GM12878 (cell line): ENCODE results near the gene GFAP. TPM values are rescaled to one million over a fixed set of nuclear protein-coding genes. Genes with fewer than 3 reads are reported as not detected.
A peak's percentile ranks its signal among the peaks of the same experiment; 100 is the strongest.

ENCODE experiments used
- ATAC-seq: fragments of 200-7000 bp; cut with Tn5 transposase; 3 replicates; pipeline ENCODE4 v1.9.1; 2020; ENCODE audit warnings: mild to moderate bottlenecking, moderate library complexity
- BruUV-seq: library from RNA; stranded (reverse); fragments of 400-500 nt; replicated peaks from 2 replicates; lab custom pipeline; 2021; lab: Mats Ljungman, UMichigan
- CTCF ChIA-PET: fragments of 300-600 bp; sonication (Branson Sonifier 250); formaldehyde crosslinking; extraction: SDS; loops from one replicate; lab custom pipeline; 2021; ENCODE audit warnings: inconsistent platforms; lab: Yijun Ruan, JAX
- POLR2A ChIA-PET: fragments of 350-600 bp; formaldehyde crosslinking; extraction: SDS; loops from one replicate; lab custom pipeline; 2021; ENCODE audit warnings: inconsistent platforms; lab: Charles Lee
- RAD21 ChIA-PET: fragments of 300-600 bp; sonication (Branson Sonifier 250); formaldehyde crosslinking; loops from one replicate; lab custom pipeline; 2023; ENCODE audit warnings: antibody characterized with exemption; ENCODE audit not compliant: unreplicated experiment; lab: Charles Lee
- SMC1A ChIA-PET: fragments of 300-600 bp; sonication (Branson Sonifier 250); formaldehyde crosslinking; loops from one replicate; lab custom pipeline; 2023; ENCODE audit not compliant: unreplicated experiment, uncharacterized antibody; lab: Charles Lee
- DNase-seq: peaks from one replicate; pipeline ENCODE4 v3.0.0-alpha.2; 2011; ENCODE audit warnings: low read depth, low spot score
- FAIRE-seq: peaks from 3 replicates; lab custom pipeline; 2011; peaks lifted over from hg19 to GRCh38; lab: Jason Lieb, UNC
- H2AFZ ChIP-seq: 2 replicates; pipeline ENCODE4 v1.6.0; 2011; ENCODE audit warnings: low read depth, low read length, control low read depth; ENCODE audit not compliant: control insufficient read depth
- H3K27ac ChIP-seq: 2 replicates; pipeline ENCODE4 v1.5.1; 2011; ENCODE audit warnings: control low read depth; ENCODE audit not compliant: control insufficient read depth, insufficient read depth
- H3K27me3 ChIP-seq, 2 experiments: replicated peaks in 1 of 2; 2 replicates each; pipeline versions ENCODE4 v1.6.0 to v1.6.1; 2011; ENCODE audit warnings: low read length in 1 of 2; ENCODE audit not compliant: control insufficient read depth in 2 of 2, insufficient read depth in 2 of 2
- H3K36me3 ChIP-seq, 2 experiments: 2 replicates each; pipeline ENCODE4 v1.5.1; 2011; ENCODE audit warnings: low read length in 1 of 2; ENCODE audit not compliant: control insufficient read depth in 2 of 2, insufficient read depth in 2 of 2
- H3K4me1 ChIP-seq: 2 replicates; pipeline ENCODE4 v1.6.1; 2011; ENCODE audit warnings: mild to moderate bottlenecking, low read length, moderate library complexity, mixed read lengths; ENCODE audit not compliant: control insufficient read depth, insufficient read depth
- H3K4me2 ChIP-seq: 2 replicates; pipeline ENCODE4 v1.6.0; 2011; ENCODE audit warnings: control low read depth; ENCODE audit not compliant: control insufficient read depth, insufficient read depth
- H3K4me3 ChIP-seq: fragments of 200-600 bp; sonication (generic); 2 replicates; pipeline ENCODE4 v1.5.1; 2016
- H3K79me2 ChIP-seq: 2 replicates; pipeline ENCODE4 v1.6.0; 2011; ENCODE audit warnings: low read length; ENCODE audit not compliant: control insufficient read depth, insufficient read depth
- H3K9ac ChIP-seq: 2 replicates; pipeline ENCODE4 v1.8.0; 2011; ENCODE audit warnings: low read length, control low read depth, mixed read lengths; ENCODE audit not compliant: control insufficient read depth, insufficient read depth
- H3K9me3 ChIP-seq: replicated peaks from 3 replicates; pipeline ENCODE4 v1.5.1; 2011; ENCODE audit warnings: mild to moderate bottlenecking, low read length; ENCODE audit not compliant: control insufficient read depth, insufficient read depth
- H4K20me1 ChIP-seq: 2 replicates; pipeline ENCODE4 v1.6.0; 2011; ENCODE audit not compliant: control insufficient read depth, insufficient read depth
- BCL11A ChIP-seq: IDR thresholded peaks from 2 replicates; pipeline ENCODE4 v1.6.1; 2011; ENCODE audit warnings: low read depth, low read length
- CEBPB ChIP-seq, 2 experiments: fragments of 150-350 bp in 1 of 2; IDR thresholded peaks; 2 replicates each; pipeline ENCODE4 v1.6.1; 2012 to 2014; ENCODE audit warnings: low read depth in 2 of 2, low read length in 2 of 2, borderline replicate concordance in 1 of 2, inconsistent platforms in 1 of 2
- CHD2 ChIP-seq: IDR thresholded peaks from 2 replicates; pipeline ENCODE4 v1.6.1; 2011; ENCODE audit warnings: low read depth, low read length, improper control_type of control experiment, borderline replicate concordance
- EGR1 ChIP-seq, 2 experiments: IDR thresholded peaks; 1 replicate in 1 of 2; 2 replicates in 1 of 2; pipeline ENCODE4 v1.6.1; 2011 to 2012; ENCODE audit warnings: low read depth in 2 of 2, low read length in 2 of 2, borderline replicate concordance in 1 of 2, mild to moderate bottlenecking in 1 of 2, moderate library complexity in 1 of 2
- GATAD2B ChIP-seq: fragments of 450-650 bp; conservative IDR thresholded peaks from 2 replicates; pipeline ENCODE4 v1.6.1; 2017; ENCODE audit warnings: low read depth, mild to moderate bottlenecking, moderate library complexity
- HDAC6 ChIP-seq: fragments of 200-600 bp; sonication (generic); IDR thresholded peaks from one replicate; pipeline ENCODE4 v1.8.0; 2017; ENCODE audit warnings: antibody characterized with exemption; ENCODE audit not compliant: unreplicated experiment
- HDGF ChIP-seq: fragments of 450-650 bp; IDR thresholded peaks from 2 replicates; pipeline ENCODE4 v1.6.1; 2016; ENCODE audit warnings: antibody characterized with exemption
- HSF1 ChIP-seq: fragments of 150-350 bp; IDR thresholded peaks from 2 replicates; pipeline ENCODE4 v1.6.1; 2014; ENCODE audit warnings: mild to moderate bottlenecking, low read depth, low read length
- IKZF2 ChIP-seq, 2 experiments: fragments of 450-650 bp; IDR thresholded peaks; 2 replicates each; pipeline ENCODE4 v1.6.1; 2017; ENCODE audit warnings: mild to moderate bottlenecking in 2 of 2, moderate library complexity in 2 of 2
- MEF2B ChIP-seq: fragments of 450-650 bp; IDR thresholded peaks from 2 replicates; pipeline ENCODE4 v1.6.1; 2018; ENCODE audit warnings: mild to moderate bottlenecking, moderate library complexity; ENCODE audit not compliant: partially characterized antibody, poor library complexity, severe bottlenecking
- NFYB ChIP-seq: IDR thresholded peaks from 2 replicates; pipeline ENCODE4 v1.6.1; 2011; ENCODE audit warnings: low read depth, mild to moderate bottlenecking, low read length, improper control_type of control experiment, moderate library complexity; ENCODE audit not compliant: insufficient read depth
- NR2C1 ChIP-seq: fragments of 450-650 bp; IDR thresholded peaks from 2 replicates; pipeline ENCODE4 v1.6.1; 2017; ENCODE audit warnings: antibody characterized with exemption, mild to moderate bottlenecking, moderate library complexity
- RAD21 ChIP-seq: IDR thresholded peaks from 2 replicates; pipeline ENCODE4 v1.6.1; 2011; ENCODE audit warnings: mild to moderate bottlenecking, low read depth, low read length, moderate library complexity; ENCODE audit not compliant: insufficient read depth
- RELB ChIP-seq: fragments of 450-650 bp; IDR thresholded peaks from 2 replicates; pipeline ENCODE4 v1.6.1; 2017; ENCODE audit warnings: low read depth, mild to moderate bottlenecking, moderate library complexity
- SMC3 ChIP-seq: IDR thresholded peaks from 2 replicates; pipeline ENCODE4 v1.6.1; 2011; ENCODE audit warnings: low read length, improper control_type of control experiment, borderline replicate concordance
- TCF7 ChIP-seq: IDR thresholded peaks from 2 replicates; pipeline ENCODE4 v1.6.1; 2014; ENCODE audit warnings: antibody characterized with exemption, borderline replicate concordance
- YBX1 ChIP-seq: fragments of 450-650 bp; IDR thresholded peaks from 2 replicates; pipeline ENCODE4 v1.6.1; 2016; ENCODE audit warnings: antibody characterized with exemption
- WGBS: methylation state at CpG from one replicate; pipeline ENCODE4 v1.1.6; 2016; ENCODE audit warnings: low lambda C conversion rate; ENCODE audit not compliant: insufficient replicate concordance, insufficient coverage; ENCODE audit errors: missing lambda C conversion rate; 5-methylcytosine and 5-hydroxymethylcytosine counted together
- in situ Hi-C: fragments of 300-500 bp; cut with MboI; formaldehyde crosslinking; loops from 9 replicates; pipeline ENCODE4 v1.14.3; 2018; ENCODE audit warnings: mixed read lengths
- intact Hi-C: fragments of 100-400 bp; cut with micrococcal nuclease; formaldehyde crosslinking; loops from one replicate; pipeline ENCODE4 v1.14.2; 2022; ENCODE audit not compliant: unreplicated experiment
- polyA plus RNA-seq, 11 experiments: library from polyadenylated mRNA; depleted of rRNA in 4 of 11; unstranded in 6 of 11; stranded (reverse) in 5 of 11; fragments of >200 nt; fragmentation: Nextera tagmentation in 4 of 11; fragmentation: Illumina TruSeq in 1 of 11; extraction: Ambion mirVana in 4 of 11; extraction: Trizol in 1 of 11; gene quantifications; 1 replicate in 1 of 11; 2 replicates in 10 of 11; pipeline versions ENCODE4 v1.2.1 to v1.2.3, GENCODE V29; 2011 to 2016; ENCODE audit warnings: inconsistent platforms in 2 of 11, missing spikeins in 2 of 11, low read depth in 1 of 11
- total RNA-seq, 4 experiments: library from RNA; depleted of rRNA in 3 of 4; stranded (reverse); fragments of >200 nt in 3 of 4; fragmentation: Illumina TruSeq in 1 of 4; extraction: Trizol in 1 of 4; gene quantifications; 2 replicates each; pipeline versions ENCODE4 v1.2.1 to v1.2.3, GENCODE V29; 2013 to 2021
- TF ChIP-seq, protein P1 (sequence below): IDR thresholded peaks from 2 replicates; pipeline ENCODE4 v1.6.1; 2011; ENCODE audit warnings: borderline replicate concordance, low read depth, mild to moderate bottlenecking, moderate library complexity, low read length; ENCODE audit not compliant: insufficient read depth, poor library complexity, severe bottlenecking

GFAP gene
- total and polyA plus RNA-seq, 10 of the 15 experiments (the other 5 are each of a cell fraction or from before 2014, with no cell fraction given) = 0.04 to 0.25 TPM; not detected in 8

DNA sequence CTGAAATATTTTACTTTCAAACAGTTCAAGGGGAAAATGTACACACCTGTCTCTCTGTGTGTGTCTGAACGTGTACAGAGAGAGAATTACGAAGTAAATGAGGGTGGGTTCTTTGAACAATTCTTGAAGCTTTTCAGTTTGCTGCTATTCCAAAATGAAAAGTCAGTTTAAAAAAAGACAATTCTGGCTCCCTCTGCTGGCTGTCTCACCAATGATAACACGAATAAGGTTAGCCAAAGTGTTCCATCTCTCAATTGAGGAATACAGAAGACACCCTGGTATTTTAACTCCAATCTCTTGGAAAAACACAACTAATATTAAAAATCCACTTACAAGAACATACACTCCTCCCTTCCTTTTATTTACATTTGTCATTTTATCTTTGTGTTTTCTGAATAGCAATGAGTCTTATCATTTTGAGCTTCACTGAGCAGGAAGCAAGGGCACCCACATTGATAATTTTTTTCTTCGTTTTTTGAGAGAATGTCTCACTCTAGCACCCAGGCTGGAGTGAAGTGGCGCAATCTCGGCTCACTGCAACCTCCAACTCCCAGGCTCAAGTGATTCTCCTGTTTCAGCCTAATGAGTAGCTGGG lies 36.6 kb downstream of the GFAP start (continued):
- peak; percentile 34 for TF ChIP-seq RAD21
- TF ChIP-seq SMC3 = peak; percentile 34; the same call in 1 of the 2 replicates
- TF ChIP-seq, protein P1, sequence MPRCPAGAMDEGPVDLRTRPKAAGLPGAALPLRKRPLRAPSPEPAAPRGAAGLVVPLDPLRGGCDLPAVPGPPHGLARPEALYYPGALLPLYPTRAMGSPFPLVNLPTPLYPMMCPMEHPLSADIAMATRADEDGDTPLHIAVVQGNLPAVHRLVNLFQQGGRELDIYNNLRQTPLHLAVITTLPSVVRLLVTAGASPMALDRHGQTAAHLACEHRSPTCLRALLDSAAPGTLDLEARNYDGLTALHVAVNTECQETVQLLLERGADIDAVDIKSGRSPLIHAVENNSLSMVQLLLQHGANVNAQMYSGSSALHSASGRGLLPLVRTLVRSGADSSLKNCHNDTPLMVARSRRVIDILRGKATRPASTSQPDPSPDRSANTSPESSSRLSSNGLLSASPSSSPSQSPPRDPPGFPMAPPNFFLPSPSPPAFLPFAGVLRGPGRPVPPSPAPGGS = no peak
- no peak for TF ChIP-seq NFYB
- TF ChIP-seq RELB = no peak
- TF ChIP-seq IKZF2 (IDR thresholded peaks at IDR 0.05) = no peak
- TF ChIP-seq EGR1 (IDR thresholded peaks at IDR 0.05; ENCODE audit: borderline replicate concordance in 1 of 2, low read depth in 2 of 2, low read length in 2 of 2) = no peak

GRCh38 chr17:44877121-44877520 lies 38.2 kb downstream of the GFAP start:
- Histone ChIP-seq H3K4me2 (no peak overlapping the region), H3K27ac (no peak overlapping the region), H3K4me3 (no peak overlapping the region), H3K36me3 (peaks cover 14 to 38% of the 10 kb centered on the region in 2 experiments), H3K79me2 (no peaks in the 10 kb centered on the region), H4K20me1 (no peaks in the 10 kb centered on the region), H3K9me3 (no peaks in the 10 kb centered on the region), H3K27me3 (no peaks in the 10 kb centered on the region), H2AFZ (no peak overlapping the region), H3K9ac (no peak overlapping the region), H3K4me1 (no peaks in the 10 kb centered on the region)
- ChIA-PET POLR2A (no interaction called here), RAD21 (interaction anchor here (1.4 kb wide), 1 partner anchor 97 kb away, joined by 5 read pairs; no protein-coding TSS in a partner anchor), SMC1A (interaction anchor here (1.1 kb wide), 1 partner anchor 99 kb away, joined by 3 read pairs; no protein-coding TSS in a partner anchor), CTCF (interaction anchor here (0.7 to 0.9 kb wide), 3 partner anchors 8 to 99 kb away, joined by 3 to 4 read pairs (median 3); no protein-coding TSS in a partner anchor)
- FAIRE-seq (no peak), DNase-seq (no peak), ATAC-seq (no peak)
- intact Hi-C loops (no loop called here), in situ Hi-C loops (no loop called here)
- 81% methylated on average over 5 of the region's 5 CpGs for WGBS
- no TSS peak for BruUV-seq
- TF ChIP-seq NR2C1 (no peak), MEF2B (no peak), HDGF (no peak), CEBPB (IDR thresholded peaks at IDR 0.05; ENCODE audit: borderline replicate concordance in 1 of 2, low read depth in 2 of 2, low read length in 2 of 2) (no peak), GATAD2B (no peak), CHD2 (no peak), IKZF2 (IDR thresholded peaks at IDR 0.05) (no peak), YBX1 (no peak), HDAC6 (no peak), HSF1 (no peak), TCF7 (no peak), BCL11A (no peak)
